A549 (cell line): ENCODE results near the gene PRAC1.

Source experiments
- CBX2 ChIP-seq: fragments of 200-600 bp; sonication (generic); IDR thresholded peaks from 2 replicates; pipeline ENCODE4 v1.6.1; 2016; ENCODE audit warnings: low read depth, mild to moderate bottlenecking, borderline replicate concordance
- CBX8 ChIP-seq: fragments of 200-600 bp; sonication (generic); IDR thresholded peaks from 2 replicates; pipeline ENCODE4 v1.6.1; 2016
- CHD4 ChIP-seq: fragments of 200-600 bp; sonication (generic); IDR thresholded peaks from 2 replicates; pipeline ENCODE4 v1.6.1; 2016; ENCODE audit warnings: antibody characterized with exemption, mild to moderate bottlenecking, borderline replicate concordance
- CTCF ChIP-seq: fragments of >200 bp; sonication (Bioruptor Twin); formaldehyde crosslinking; IDR thresholded peaks from 3 replicates; pipeline ENCODE4 v1.5.1; 2016
- EP300 ChIP-seq, 2 experiments: fragments of >200 bp; sonication (Bioruptor Twin); formaldehyde crosslinking; IDR thresholded peaks; 2 replicates in 1 of 2; 3 replicates in 1 of 2; pipeline ENCODE4 v1.6.1; 2016 to 2017
- FOSL2 ChIP-seq, 2 experiments: fragments of 450-650 bp in 1 of 2; fragments of >200 bp in 1 of 2; sonication (Bioruptor Twin) in 1 of 2; formaldehyde crosslinking; IDR thresholded peaks; 2 replicates each; pipeline versions ENCODE4 v1.5.0 to v1.6.1; 2016 to 2020; ENCODE audit warnings: mild to moderate bottlenecking in 1 of 2, moderate library complexity in 1 of 2
- HEYL ChIP-seq: fragments of 250-450 bp; sonication (Bioruptor Pico); IDR thresholded peaks from 2 replicates; pipeline ENCODE4 v1.8.0; 2021; ENCODE audit warnings: mild to moderate bottlenecking, moderate library complexity
- JUN ChIP-seq, 2 experiments: fragments of >200 bp; sonication (Bioruptor Twin); formaldehyde crosslinking; IDR thresholded peaks; 2 replicates in 1 of 2; 3 replicates in 1 of 2; pipeline ENCODE4 v1.6.1; 2016 to 2017
- MAX ChIP-seq: IDR thresholded peaks from 2 replicates; pipeline ENCODE4 v1.6.1; 2012
- PBX3 ChIP-seq: IDR thresholded peaks from 2 replicates; pipeline ENCODE4 v1.6.1; 2012
- POLR2A ChIP-seq: IDR thresholded peaks from 2 replicates; pipeline ENCODE4 v1.6.1; 2012; ENCODE audit warnings: mild to moderate bottlenecking, low read length
- RCOR1 ChIP-seq: fragments of 150-350 bp; IDR thresholded peaks from 2 replicates; pipeline ENCODE4 v1.6.1; 2014; ENCODE audit warnings: antibody characterized with exemption, low read length, low read depth
- RFX5 ChIP-seq: fragments of 450-650 bp; IDR thresholded peaks from 2 replicates; pipeline ENCODE4 v1.7.1; 2014; ENCODE audit warnings: antibody characterized with exemption, mild to moderate bottlenecking, moderate library complexity
- USF2 ChIP-seq: fragments of 450-650 bp; IDR thresholded peaks from 2 replicates; pipeline ENCODE4 v1.6.1; 2014; ENCODE audit warnings: antibody characterized with exemption

GRCh38 chr17:48751172-48751571 lies 28.9 kb upstream of the PRAC1 start:
- TF ChIP-seq CBX2: no peak
- no peak for TF ChIP-seq CHD4
- no peak for TF ChIP-seq POLR2A
- TF ChIP-seq CTCF: no peak
- TF ChIP-seq RCOR1: no peak
- TF ChIP-seq MAX: no peak
- no peak for TF ChIP-seq PBX3
- no peak for TF ChIP-seq HEYL (CRISPR knock-in tag)
- no peak for TF ChIP-seq USF2
- no peak for TF ChIP-seq RFX5
- no peak for TF ChIP-seq FOSL2 (IDR thresholded peaks at IDR 0.05)
- no peak for TF ChIP-seq FOSL2 (CRISPR knock-in tag; IDR thresholded peaks at IDR 0.05)
- no peak for TF ChIP-seq CBX8
- no peak for TF ChIP-seq EP300 (IDR thresholded peaks at IDR 0.05)
- TF ChIP-seq JUN (IDR thresholded peaks at IDR 0.05): no peak
